IPS DF 4.7 (cell line): ENCODE data around the gene MYPOP.

Experiments used
- DNase-seq: peaks from one replicate; pipeline ENCODE4 v3.0.0-alpha.2; 2013; ENCODE audit warnings: low spot score; ENCODE audit errors: extremely low read depth

The MYPOP gene

GRCh38 chr19:45863840-45864628 is 38.4 kb downstream of the MYPOP start, which contains the start of gene FOXA3:
Gene FOXA3 (plus strand): TSS chr19:45864326. CDS start chr19:45864457, 131 bp downstream.
- no peak for DNase-seq

GRCh38 chr19:45863335-45863839 is 39.0 kb downstream of the MYPOP start:
- DNase-seq: no peak

- DNase-seq: peak; percentile 97
Observed at GRCh38 chr19:45862564-45863334, 39.7 kb downstream of the MYPOP start, which contains the start of gene SYMPK. Gene SYMPK (minus strand): TSS chr19:45863147. CDS start chr19:45854495, 8,652 bp downstream.

- no peak for DNase-seq
Observed at GRCh38 chr19:45862271-45862563, 40.2 kb downstream of the MYPOP start.

- no peak for DNase-seq
Observed at GRCh38 chr19:45860359-45861259, 41.8 kb downstream of the MYPOP start.

GRCh38 chr19:45854167-45854778 is 48.1 kb downstream of the MYPOP start:
- DNase-seq: no peak

- DNase-seq: no peak
Observed at GRCh38 chr19:45852983-45853382, 49.4 kb downstream of the MYPOP start.

GRCh38 chr19:45852145-45852750 is 50.2 kb downstream of the MYPOP start:
- DNase-seq: no peak

GRCh38 chr19:45848922-45849321 is 53.5 kb downstream of the MYPOP start:
- DNase-seq: no peak

GRCh38 chr19:45847663-45848062 is 54.8 kb downstream of the MYPOP start:
- DNase-seq: no peak

GRCh38 chr19:45842198-45842597 is 60.2 kb downstream of the MYPOP start:
- DNase-seq: no peak
